SK-N-SH (cell line): ENCODE results near the gene KIF6. TPM values are rescaled to one million over a fixed set of nuclear protein-coding genes. Genes with fewer than 3 reads are reported as not detected.

Experiments
- CTCF ChIA-PET: fragments of 300-600, 350-600 bp; formaldehyde crosslinking; extraction: SDS; loops from one replicate; lab custom pipeline; 2021; lab: Yijun Ruan, JAX
- POLR2A ChIA-PET: fragments of 350-600 bp; sonication (Branson Sonifier 250); formaldehyde crosslinking; extraction: SDS; loops from one replicate; lab custom pipeline; 2020; ENCODE audit warnings: antibody characterized with exemption, inconsistent platforms; lab: Yijun Ruan, JAX
- DNase-seq: peaks from one replicate; pipeline ENCODE4 v3.0.0; 2012
- H2AFZ ChIP-seq: fragments of 200-600 bp; sonication (generic); 2 replicates; pipeline ENCODE4 v1.8.1; 2016; ENCODE audit warnings: antibody characterized with exemption, mild to moderate bottlenecking, low read depth
- H3F3A ChIP-seq: fragments of 200-600 bp; sonication (generic); replicated peaks from 2 replicates; pipeline ENCODE3; 2016; ENCODE audit warnings: antibody characterized with exemption, mild to moderate bottlenecking; ENCODE audit not compliant: insufficient read depth
- H3K27ac ChIP-seq, 2 experiments: fragments of 200-500 bp in 1 of 2; fragments of 200-600 bp in 1 of 2; sonication (Bioruptor generic) in 1 of 2; sonication (generic), shearing (Covaris generic) in 1 of 2; 2 replicates each; pipeline versions ENCODE4 v1.5.1 to v1.6.1; 2014 to 2016; ENCODE audit warnings: low read depth in 2 of 2, inconsistent platforms in 1 of 2, low read length in 1 of 2, mild to moderate bottlenecking in 1 of 2, mixed read lengths in 1 of 2
- H3K27me3 ChIP-seq: fragments of 200-600 bp; sonication (generic), shearing (Covaris generic); 2 replicates; pipeline ENCODE4 v1.6.1; 2016; ENCODE audit warnings: mixed run types; ENCODE audit not compliant: insufficient read depth
- H3K36me3 ChIP-seq, 2 experiments: fragments of 200-500 bp in 1 of 2; fragments of 200-600 bp in 1 of 2; sonication (Bioruptor generic) in 1 of 2; sonication (generic) in 1 of 2; replicated peaks in 1 of 2; 2 replicates each; pipeline versions ENCODE3 to v1.5.1; 2014 to 2016; ENCODE audit warnings: low read length in 1 of 2, mild to moderate bottlenecking in 1 of 2; ENCODE audit not compliant: insufficient read depth in 2 of 2, control insufficient read depth in 1 of 2
- H3K4me1 ChIP-seq, 2 experiments: fragments of 200-500 bp in 1 of 2; fragments of 200-600 bp in 1 of 2; sonication (Bioruptor generic) in 1 of 2; sonication (generic), shearing (Covaris generic) in 1 of 2; 2 replicates each; pipeline versions ENCODE4 v1.5.1 to v1.6.1; 2014 to 2016; ENCODE audit warnings: low read depth in 1 of 2, low read length in 1 of 2, mixed run types in 1 of 2; ENCODE audit not compliant: insufficient read depth in 2 of 2, control insufficient read depth in 1 of 2
- H3K4me2 ChIP-seq: fragments of 200-600 bp; sonication (generic), shearing (Covaris generic); 2 replicates; pipeline ENCODE4 v1.6.1; 2017; ENCODE audit warnings: mixed run types
- H3K4me3 ChIP-seq, 2 experiments: fragments of 200-500 bp in 1 of 2; fragments of 200-600 bp in 1 of 2; sonication (Bioruptor generic) in 1 of 2; sonication (generic), shearing (Covaris generic) in 1 of 2; 2 replicates each; pipeline versions ENCODE4 v1.5.1 to v1.8.1; 2014 to 2016; ENCODE audit warnings: low read depth in 2 of 2, inconsistent platforms in 1 of 2, low read length in 1 of 2, mild to moderate bottlenecking in 1 of 2, mixed read lengths in 1 of 2, moderate library complexity in 1 of 2
- H3K79me2 ChIP-seq: fragments of 200-600 bp; sonication (generic); 2 replicates; pipeline ENCODE4 v1.8.1; 2017; ENCODE audit warnings: mild to moderate bottlenecking; ENCODE audit not compliant: insufficient read depth
- H3K9ac ChIP-seq: fragments of 200-600 bp; sonication (generic); 2 replicates; pipeline ENCODE4 v1.6.1; 2017; ENCODE audit warnings: mixed run types
- H3K9me2 ChIP-seq: fragments of 200-600 bp; sonication (generic); 2 replicates; pipeline ENCODE4 v1.6.1; 2017; ENCODE audit warnings: mixed run types
- H3K9me3 ChIP-seq: fragments of 200-600 bp; sonication (generic); 2 replicates; pipeline ENCODE4 v1.6.1; 2017; ENCODE audit warnings: mixed run types, mild to moderate bottlenecking, moderate library complexity
- H4K20me1 ChIP-seq: fragments of 200-600 bp; sonication (generic); 2 replicates; pipeline ENCODE4 v1.6.1; 2017; ENCODE audit warnings: mild to moderate bottlenecking, mixed run types; ENCODE audit not compliant: insufficient read depth
- CHD2 ChIP-seq: fragments of 150-350 bp; IDR thresholded peaks from 2 replicates; pipeline ENCODE4 v1.6.1; 2018; ENCODE audit warnings: low read length; ENCODE audit not compliant: partially characterized antibody
- FOXM1 ChIP-seq: IDR thresholded peaks from 2 replicates; pipeline ENCODE4 v1.4.0; 2012; ENCODE audit warnings: low read depth, mild to moderate bottlenecking
- GATA2 ChIP-seq: sonication (generic); formaldehyde crosslinking; IDR thresholded peaks from 2 replicates; pipeline ENCODE4 v1.5.0; 2020; ENCODE audit warnings: mild to moderate bottlenecking, missing genetic modification reagents
- POLR2AphosphoS5 ChIP-seq: IDR thresholded peaks from 2 replicates; pipeline ENCODE4 v1.6.1; 2012; ENCODE audit warnings: low read depth, low read length
- RAD21 ChIP-seq: IDR thresholded peaks from 2 replicates; pipeline ENCODE4 v1.6.1; 2012; ENCODE audit warnings: mild to moderate bottlenecking, low read length
- RFX5 ChIP-seq: IDR thresholded peaks from 2 replicates; pipeline ENCODE4 v1.6.1; 2012; ENCODE audit warnings: mild to moderate bottlenecking, improper control_type of control experiment, low read length
- TAF1 ChIP-seq: IDR thresholded peaks from 2 replicates; pipeline ENCODE4 v1.6.1; 2012; ENCODE audit warnings: low read depth, mild to moderate bottlenecking, low read length, moderate library complexity, borderline replicate concordance
- WGBS: methylation state at CpG from one replicate; pipeline ENCODE4 v1.1.6; 2017; ENCODE audit warnings: low lambda C conversion rate; 5-methylcytosine and 5-hydroxymethylcytosine counted together
- polyA plus RNA-seq, 3 experiments: library from polyadenylated mRNA; depleted of rRNA; stranded (reverse); fragments of >200 nt; gene quantifications; 2 replicates each; pipeline ENCODE4 v1.2.3, GENCODE V29; 2012
- TF ChIP-seq, protein P1 (sequence below): IDR thresholded peaks from 2 replicates; pipeline ENCODE4 v1.6.1; 2012; ENCODE audit warnings: mild to moderate bottlenecking, low read depth, low read length, moderate library complexity
- TF ChIP-seq, protein P2 (sequence below): IDR thresholded peaks from 2 replicates; pipeline ENCODE4; 2012
- TF ChIP-seq, protein P3 (sequence below): IDR thresholded peaks from 2 replicates; pipeline ENCODE4 v1.4.0; 2012; ENCODE audit warnings: low read depth, borderline replicate concordance

The KIF6 gene
- polyA plus RNA-seq, 1 of the 3 experiments (the other 2 are of a cell fraction), result 0.13 TPM

DNA sequence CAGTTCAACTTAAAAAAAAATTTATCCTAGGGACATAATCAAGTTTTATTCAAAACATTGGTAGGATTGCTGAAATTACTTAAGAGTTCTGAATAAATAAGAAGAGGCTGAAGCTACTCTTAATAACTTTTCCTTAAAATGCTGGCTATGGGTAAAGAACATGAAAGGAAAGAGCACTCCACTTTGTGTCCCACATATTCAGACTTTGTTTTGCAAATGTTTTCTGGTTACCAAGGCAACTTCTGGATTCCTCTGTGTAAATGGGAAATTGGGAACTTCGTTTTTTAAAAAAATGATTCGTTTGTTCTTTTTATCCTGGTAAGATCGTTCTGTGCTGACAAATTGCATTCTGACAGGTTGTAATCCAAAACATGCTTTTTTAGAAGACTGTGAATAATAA lies 115.0 kb downstream of the KIF6 start:
- TF ChIP-seq FOXM1, result no peak
- no peak for TF ChIP-seq POLR2AphosphoS5
- TF ChIP-seq, all 33 proteins: peak for 0
- CTCF ChIA-PET, result no interaction called here
- H3K4me1 ChIP-seq, result peaks cover 0 to 2% of the 10 kb centered on the region in 2 experiments; a peak in 2 of 4 replicates
- no peaks in the 10 kb centered on the region for H3K79me2 ChIP-seq
- no peak overlapping the region for H3K4me3 ChIP-seq
- H2AFZ ChIP-seq, result no peak overlapping the region
- H3K27me3 ChIP-seq, result no peaks in the 10 kb centered on the region
- POLR2A ChIA-PET, result no interaction called here
- H3K9ac ChIP-seq, result no peak overlapping the region
- H3K9me3 ChIP-seq, result no peaks in the 10 kb centered on the region
- no peaks in the 10 kb centered on the region for H3K9me2 ChIP-seq
- no peaks in the 10 kb centered on the region for H4K20me1 ChIP-seq
- no peak overlapping the region for H3K4me2 ChIP-seq
- H3F3A ChIP-seq, result no peaks in the 10 kb centered on the region
- no peaks in the 10 kb centered on the region for H3K36me3 ChIP-seq
- no peak for DNase-seq
- WGBS, result 25% methylated on average over 3 of the region's 3 CpGs
- H3K27ac ChIP-seq, result no peak overlapping the region

DNA sequence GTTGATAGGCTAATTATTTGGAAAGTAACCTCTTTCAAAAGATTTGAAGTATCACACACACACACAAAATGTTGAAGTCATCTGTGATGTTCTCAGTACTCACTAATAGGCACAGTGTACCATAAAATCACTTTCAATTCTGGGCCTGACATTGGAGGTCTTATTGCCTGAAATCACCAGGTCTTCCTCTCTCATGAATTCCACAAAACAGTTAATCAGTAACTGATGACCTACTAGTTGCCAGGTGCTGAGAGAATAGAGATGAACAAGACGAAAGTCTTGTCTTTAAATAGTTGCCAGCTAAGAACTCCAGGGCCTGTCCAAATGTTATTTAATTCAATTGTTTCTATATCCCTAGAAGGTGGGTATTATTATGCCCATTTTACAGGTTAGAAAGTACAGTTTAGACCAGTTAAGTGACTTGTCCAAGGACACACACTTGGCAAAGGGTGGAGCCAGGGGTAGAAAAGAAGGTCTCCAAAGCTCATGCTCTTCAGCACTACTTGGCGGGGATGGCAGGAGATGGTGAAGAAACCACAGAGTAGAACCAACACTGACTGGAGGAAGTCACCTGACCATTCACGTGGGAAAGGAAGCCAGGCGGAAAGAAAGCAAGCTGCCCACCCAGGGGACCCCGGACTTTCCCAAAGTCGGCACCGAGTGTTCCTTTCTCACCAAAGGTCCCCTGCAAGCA lies 116.4 kb downstream of the KIF6 start:
- Histone ChIP-seq H3K4me2 (no peak overlapping the region), H3K4me3 (no peak overlapping the region), H3K27ac (no peak overlapping the region), H3K4me1 (no peaks in the 10 kb centered on the region; a peak in 1 of 4 replicates), H3F3A (no peaks in the 10 kb centered on the region), H3K9ac (no peak overlapping the region), H3K36me3 (no peaks in the 10 kb centered on the region), H2AFZ (no peak overlapping the region), H3K27me3 (no peaks in the 10 kb centered on the region), H3K9me2 (no peaks in the 10 kb centered on the region), H4K20me1 (no peaks in the 10 kb centered on the region), H3K79me2 (no peaks in the 10 kb centered on the region), H3K9me3 (no peaks in the 10 kb centered on the region)
- ChIA-PET POLR2A (no interaction called here), CTCF (no interaction called here)
- WGBS, result 60% methylated on average over 7 of the region's 7 CpGs
- TF ChIP-seq RFX5 (no peak), RAD21 (no peak), CHD2 (no peak), TAF1 (no peak), GATA2 (CRISPR knock-in tag) (no peak), FOXM1 (no peak)
- TF ChIP-seq, protein P1, sequence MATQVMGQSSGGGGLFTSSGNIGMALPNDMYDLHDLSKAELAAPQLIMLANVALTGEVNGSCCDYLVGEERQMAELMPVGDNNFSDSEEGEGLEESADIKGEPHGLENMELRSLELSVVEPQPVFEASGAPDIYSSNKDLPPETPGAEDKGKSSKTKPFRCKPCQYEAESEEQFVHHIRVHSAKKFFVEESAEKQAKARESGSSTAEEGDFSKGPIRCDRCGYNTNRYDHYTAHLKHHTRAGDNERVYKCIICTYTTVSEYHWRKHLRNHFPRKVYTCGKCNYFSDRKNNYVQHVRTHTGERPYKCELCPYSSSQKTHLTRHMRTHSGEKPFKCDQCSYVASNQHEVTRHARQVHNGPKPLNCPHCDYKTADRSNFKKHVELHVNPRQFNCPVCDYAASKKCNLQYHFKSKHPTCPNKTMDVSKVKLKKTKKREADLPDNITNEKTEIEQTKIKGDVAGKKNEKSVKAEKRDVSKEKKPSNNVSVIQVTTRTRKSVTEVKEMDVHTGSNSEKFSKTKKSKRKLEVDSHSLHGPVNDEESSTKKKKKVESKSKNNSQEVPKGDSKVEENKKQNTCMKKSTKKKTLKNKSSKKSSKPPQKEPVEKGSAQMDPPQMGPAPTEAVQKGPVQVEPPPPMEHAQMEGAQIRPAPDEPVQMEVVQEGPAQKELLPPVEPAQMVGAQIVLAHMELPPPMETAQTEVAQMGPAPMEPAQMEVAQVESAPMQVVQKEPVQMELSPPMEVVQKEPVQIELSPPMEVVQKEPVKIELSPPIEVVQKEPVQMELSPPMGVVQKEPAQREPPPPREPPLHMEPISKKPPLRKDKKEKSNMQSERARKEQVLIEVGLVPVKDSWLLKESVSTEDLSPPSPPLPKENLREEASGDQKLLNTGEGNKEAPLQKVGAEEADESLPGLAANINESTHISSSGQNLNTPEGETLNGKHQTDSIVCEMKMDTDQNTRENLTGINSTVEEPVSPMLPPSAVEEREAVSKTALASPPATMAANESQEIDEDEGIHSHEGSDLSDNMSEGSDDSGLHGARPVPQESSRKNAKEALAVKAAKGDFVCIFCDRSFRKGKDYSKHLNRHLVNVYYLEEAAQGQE, result no peak
- TF ChIP-seq, protein P2, sequence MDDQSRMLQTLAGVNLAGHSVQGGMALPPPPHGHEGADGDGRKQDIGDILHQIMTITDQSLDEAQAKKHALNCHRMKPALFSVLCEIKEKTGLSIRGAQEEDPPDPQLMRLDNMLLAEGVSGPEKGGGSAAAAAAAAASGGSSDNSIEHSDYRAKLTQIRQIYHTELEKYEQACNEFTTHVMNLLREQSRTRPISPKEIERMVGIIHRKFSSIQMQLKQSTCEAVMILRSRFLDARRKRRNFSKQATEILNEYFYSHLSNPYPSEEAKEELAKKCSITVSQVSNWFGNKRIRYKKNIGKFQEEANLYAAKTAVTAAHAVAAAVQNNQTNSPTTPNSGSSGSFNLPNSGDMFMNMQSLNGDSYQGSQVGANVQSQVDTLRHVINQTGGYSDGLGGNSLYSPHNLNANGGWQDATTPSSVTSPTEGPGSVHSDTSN, result no peak
- TF ChIP-seq, protein P3, sequence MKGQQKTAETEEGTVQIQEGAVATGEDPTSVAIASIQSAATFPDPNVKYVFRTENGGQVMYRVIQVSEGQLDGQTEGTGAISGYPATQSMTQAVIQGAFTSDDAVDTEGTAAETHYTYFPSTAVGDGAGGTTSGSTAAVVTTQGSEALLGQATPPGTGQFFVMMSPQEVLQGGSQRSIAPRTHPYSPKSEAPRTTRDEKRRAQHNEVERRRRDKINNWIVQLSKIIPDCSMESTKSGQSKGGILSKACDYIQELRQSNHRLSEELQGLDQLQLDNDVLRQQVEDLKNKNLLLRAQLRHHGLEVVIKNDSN, result no peak
- no peak for DNase-seq
